Mesenchymal stem cell (in vitro differentiated cells and primary cell): Measurements from ENCODE around the gene CD72.
"Not testable (repeated sequence)": the region's sequence is repeated elsewhere in the genome, so short reads cannot be mapped to it uniquely, and the experiment has no call there.

Experiments used
- DNase-seq: peaks from one replicate; pipeline ENCODE4 v3.0.0-alpha.2; 2013
- H2AFZ ChIP-seq: one replicate; pipeline ENCODE4 v1.6.1; 2013; ENCODE audit warnings: low read depth, mild to moderate bottlenecking, control low read depth, inconsistent platforms, low read length, moderate library complexity
- H2AK5ac ChIP-seq: 2 replicates; pipeline ENCODE4 v1.6.1; 2013; ENCODE audit warnings: low read length, moderate library complexity, mild to moderate bottlenecking, inconsistent platforms; ENCODE audit not compliant: severe bottlenecking
- H2BK120ac ChIP-seq: one replicate; pipeline ENCODE4 v1.6.1; 2013; ENCODE audit warnings: low read depth, mild to moderate bottlenecking, inconsistent platforms, low read length, moderate library complexity
- H2BK12ac ChIP-seq, 2 experiments: one replicate each; pipeline ENCODE4 v1.6.1; 2013; ENCODE audit warnings: inconsistent platforms in 2 of 2, low read length in 2 of 2, mild to moderate bottlenecking in 2 of 2, moderate library complexity in 2 of 2, control low read depth in 1 of 2
- H2BK15ac ChIP-seq: one replicate; pipeline ENCODE4 v1.6.1; 2013; ENCODE audit warnings: mild to moderate bottlenecking, low read depth, inconsistent platforms; ENCODE audit not compliant: poor library complexity, severe bottlenecking
- H2BK5ac ChIP-seq: 2 replicates; pipeline ENCODE4 v1.6.1; 2013; ENCODE audit warnings: low read depth, mild to moderate bottlenecking, low read length, control low read depth, inconsistent platforms; ENCODE audit not compliant: poor library complexity, severe bottlenecking
- H3K14ac ChIP-seq, 2 experiments: one replicate each; pipeline ENCODE4 v1.6.1; 2013; ENCODE audit warnings: inconsistent platforms in 2 of 2, low read length in 2 of 2, control low read depth in 1 of 2, mild to moderate bottlenecking in 1 of 2, moderate library complexity in 1 of 2
- H3K18ac ChIP-seq, 2 experiments: one replicate each; pipeline ENCODE4 v1.6.1; 2013; ENCODE audit warnings: inconsistent platforms in 2 of 2, low read length in 2 of 2, control low read depth in 1 of 2, low read depth in 1 of 2, mild to moderate bottlenecking in 1 of 2
- H3K23ac ChIP-seq, 2 experiments: one replicate each; pipeline ENCODE4 v1.6.1; 2013; ENCODE audit warnings: inconsistent platforms in 2 of 2, low read length in 2 of 2, mild to moderate bottlenecking in 2 of 2, moderate library complexity in 2 of 2, control low read depth in 1 of 2
- H3K27ac ChIP-seq: 2 replicates; pipeline ENCODE4 v1.5.1; 2013; ENCODE audit warnings: mild to moderate bottlenecking, moderate library complexity, low read length, control low read depth, inconsistent platforms; ENCODE audit not compliant: poor library complexity, severe bottlenecking
- H3K27me3 ChIP-seq, 2 experiments: 2 replicates each; pipeline versions ENCODE4 v1.6.1 to v1.7.0; 2013; ENCODE audit warnings: low read length in 2 of 2, mild to moderate bottlenecking in 2 of 2, moderate library complexity in 2 of 2, control low read depth in 1 of 2, inconsistent platforms in 1 of 2; ENCODE audit not compliant: control insufficient read depth in 1 of 2, insufficient read depth in 1 of 2
- H3K36me3 ChIP-seq, 2 experiments: 2 replicates each; pipeline versions ENCODE4 v1.6.1 to v1.7.0; 2013; ENCODE audit warnings: low read length in 2 of 2, control low read depth in 1 of 2, inconsistent platforms in 1 of 2, low read depth in 1 of 2, mild to moderate bottlenecking in 1 of 2; ENCODE audit not compliant: insufficient read depth in 2 of 2, control insufficient read depth in 1 of 2
- H3K4ac ChIP-seq, 2 experiments: one replicate each; pipeline ENCODE4 v1.6.1; 2013; ENCODE audit warnings: inconsistent platforms in 2 of 2, low read length in 2 of 2, mild to moderate bottlenecking in 2 of 2, moderate library complexity in 2 of 2, control low read depth in 1 of 2, low read depth in 1 of 2
- H3K4me1 ChIP-seq: 2 replicates; pipeline ENCODE4 v1.6.1; 2013; ENCODE audit warnings: low read depth, low read length, control low read depth; ENCODE audit not compliant: control insufficient read depth, insufficient read depth
- H3K4me2 ChIP-seq: 2 replicates; pipeline ENCODE4 v1.6.1; 2013; ENCODE audit warnings: low read length, mild to moderate bottlenecking, inconsistent platforms; ENCODE audit not compliant: poor library complexity, severe bottlenecking
- H3K4me3 ChIP-seq, 2 experiments: 2 replicates each; pipeline versions ENCODE4 v1.5.1 to v1.7.0; 2013; ENCODE audit warnings: low read length in 2 of 2, mild to moderate bottlenecking in 2 of 2, control low read depth in 1 of 2, low read depth in 1 of 2; ENCODE audit not compliant: insufficient read depth in 1 of 2
- H3K79me1 ChIP-seq: replicated peaks from 2 replicates; pipeline ENCODE4 v1.6.1; 2013; ENCODE audit warnings: mild to moderate bottlenecking, control low read depth, low read length, inconsistent platforms; ENCODE audit not compliant: poor library complexity, severe bottlenecking
- H3K9ac ChIP-seq: 2 replicates; pipeline ENCODE4 v1.7.0; 2013; ENCODE audit warnings: mild to moderate bottlenecking, low read length, moderate library complexity
- H3K9me3 ChIP-seq: 2 replicates; pipeline ENCODE4 v1.7.0; 2013; ENCODE audit warnings: mild to moderate bottlenecking, low read length; ENCODE audit not compliant: control insufficient read depth
- H4K8ac ChIP-seq: one replicate; pipeline ENCODE4 v1.6.1; 2013; ENCODE audit warnings: inconsistent platforms, mild to moderate bottlenecking, low read length, moderate library complexity
- H4K91ac ChIP-seq: one replicate; pipeline ENCODE4 v1.6.1; 2013; ENCODE audit warnings: mild to moderate bottlenecking, low read length, inconsistent platforms
- WGBS: methylation state at CpG from one replicate; pipeline ENCODE4 v1.1.7; 2013; ENCODE audit warnings: mixed read lengths; 5-methylcytosine and 5-hydroxymethylcytosine counted together

CD72 gene

DNA sequence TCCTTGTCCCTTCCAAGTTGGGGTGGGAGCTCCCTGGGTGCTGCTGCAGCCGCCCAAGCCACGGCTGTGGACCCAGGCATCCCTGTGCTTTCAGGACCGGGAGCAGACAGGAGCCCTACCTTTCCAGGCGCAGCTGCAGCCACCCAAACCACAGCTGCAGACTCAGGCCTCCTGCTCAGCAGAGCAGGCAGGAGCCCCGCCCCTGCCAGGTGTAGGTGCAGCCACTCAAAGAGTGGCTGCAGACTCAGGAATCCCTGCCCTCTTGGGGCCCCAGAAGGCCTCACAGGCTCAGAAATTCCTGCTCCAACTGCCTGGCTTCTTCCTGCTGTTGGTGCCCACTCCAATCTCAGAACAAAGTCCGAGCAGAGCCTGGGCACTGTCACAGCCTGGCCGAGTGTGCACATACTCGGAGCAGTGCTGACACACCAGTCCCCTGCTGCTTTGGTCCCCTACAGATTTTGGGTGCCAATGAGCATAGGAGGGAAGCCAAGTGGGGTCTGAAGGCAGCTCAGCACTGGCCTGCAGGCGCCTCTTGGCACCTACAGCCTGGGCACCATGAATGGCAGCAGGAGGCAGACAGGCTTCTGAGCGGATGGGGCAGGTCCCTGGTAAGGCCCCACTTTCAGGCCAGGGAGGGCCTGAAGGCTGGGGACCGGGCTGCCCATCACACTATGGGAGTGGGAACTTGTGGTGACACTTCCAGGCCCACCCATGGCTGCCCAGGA, 19.2 kb downstream of the CD72 start:
- H2AFZ ChIP-seq, result no peak overlapping the region
- H3K4me3 ChIP-seq, result no peak overlapping the region
- H3K27me3 ChIP-seq, result no peaks in the 10 kb centered on the region
- no peak for DNase-seq
- no peaks in the 10 kb centered on the region for H3K79me1 ChIP-seq
- H2BK5ac ChIP-seq, result no peak overlapping the region
- peaks cover 0 to 3% of the 10 kb centered on the region in 2 experiments for H3K36me3 ChIP-seq
- 86% methylated on average over 11 of the region's 11 CpGs for WGBS
- peaks cover 10% of the 10 kb centered on the region for H3K9me3 ChIP-seq
- peaks cover 7% of the 10 kb centered on the region for H3K4me1 ChIP-seq
- no peak overlapping the region for H2BK12ac ChIP-seq
- H2AK5ac ChIP-seq, result no peak overlapping the region
- no peak overlapping the region for H3K4ac ChIP-seq
- peak overlapping the region; percentile 11 for H4K91ac ChIP-seq
- H3K14ac ChIP-seq, result peak overlapping the region in 1 of 2 experiments; percentile 24
- H3K18ac ChIP-seq, result no peak overlapping the region
- H2BK15ac ChIP-seq, result no peak overlapping the region
- no peak overlapping the region for H3K4me2 ChIP-seq
- no peak overlapping the region for H2BK120ac ChIP-seq
- no peak overlapping the region for H3K9ac ChIP-seq
- H4K8ac ChIP-seq, result no peak overlapping the region
- no peak overlapping the region for H3K23ac ChIP-seq
- H3K27ac ChIP-seq, result no peak overlapping the region

DNA sequence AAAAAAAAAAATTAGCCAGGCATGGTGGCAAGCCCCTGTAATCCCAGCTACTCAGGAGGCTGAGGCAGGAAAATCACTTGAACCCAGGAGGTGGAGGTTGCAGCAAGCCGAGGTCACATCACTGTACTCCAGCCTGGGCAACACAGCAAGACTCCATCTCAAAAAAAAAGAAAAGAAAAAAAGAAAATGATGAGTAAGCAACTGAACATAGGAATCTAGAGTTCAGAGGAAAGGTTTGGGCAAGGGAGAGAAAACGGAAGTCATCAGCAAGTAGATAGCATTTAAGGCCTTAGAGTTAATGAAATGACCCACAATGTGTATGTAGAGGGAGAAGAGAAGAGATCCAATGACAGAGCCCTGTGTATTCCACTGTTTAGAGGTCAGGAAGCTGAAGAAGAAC, 21.3 kb downstream of the CD72 start:
- not testable (repeated sequence) for H4K8ac ChIP-seq, H3K79me1 ChIP-seq, H3K4me1 ChIP-seq, H2BK5ac ChIP-seq, H3K27me3 ChIP-seq, H3K4me3 ChIP-seq, H3K14ac ChIP-seq, H2BK15ac ChIP-seq, H3K4me2 ChIP-seq, H3K36me3 ChIP-seq, H2BK120ac ChIP-seq, H3K4ac ChIP-seq, H3K18ac ChIP-seq, H4K91ac ChIP-seq, H3K27ac ChIP-seq, H3K23ac ChIP-seq, H2AFZ ChIP-seq, H2BK12ac ChIP-seq, H3K9ac ChIP-seq, H2AK5ac ChIP-seq, DNase-seq
- H3K9me3 ChIP-seq, result peaks cover 27% of the 10 kb centered on the region
- WGBS, result 88% methylated on average over 1 of the region's 2 CpGs

DNA sequence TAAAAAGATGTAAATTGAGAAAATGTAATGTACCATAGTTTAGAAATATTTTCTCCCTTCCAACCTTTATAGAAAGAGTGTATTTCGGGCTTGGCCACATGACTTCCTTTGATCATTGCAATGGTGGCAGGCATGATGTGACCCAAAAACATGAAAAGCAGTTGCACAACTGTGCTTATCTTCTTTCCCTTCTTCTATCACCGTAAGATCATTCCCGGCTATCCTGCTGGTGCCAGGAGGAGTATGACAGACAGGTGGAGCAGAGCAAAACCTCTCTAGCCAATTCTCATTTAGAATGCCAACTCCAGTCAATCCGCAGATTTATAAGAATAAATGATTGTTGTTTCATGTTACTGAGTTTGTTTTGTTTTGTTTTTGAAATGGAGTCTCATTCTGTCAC, 23.7 kb downstream of the CD72 start:
- H2BK120ac ChIP-seq, result no peak overlapping the region
- no peak overlapping the region for H3K14ac ChIP-seq
- peaks cover 32% of the 10 kb centered on the region for H3K9me3 ChIP-seq
- H3K18ac ChIP-seq, result no peak overlapping the region
- H3K9ac ChIP-seq, result no peak overlapping the region
- no peak overlapping the region for H4K8ac ChIP-seq
- H3K79me1 ChIP-seq, result no peaks in the 10 kb centered on the region
- no peak overlapping the region for H3K4me3 ChIP-seq
- no peak overlapping the region for H3K27ac ChIP-seq
- peaks cover 0 to 3% of the 10 kb centered on the region in 2 experiments for H3K36me3 ChIP-seq
- 94% methylated on average over 3 of the region's 4 CpGs for WGBS
- H3K27me3 ChIP-seq, result peaks cover 0 to 3% of the 10 kb centered on the region in 2 experiments
- no peak overlapping the region for H2AFZ ChIP-seq
- H4K91ac ChIP-seq, result no peak overlapping the region
- no peak overlapping the region for H3K4me2 ChIP-seq
- H3K4me1 ChIP-seq, result peaks cover 2% of the 10 kb centered on the region
- no peak overlapping the region for H2AK5ac ChIP-seq
- H3K23ac ChIP-seq, result no peak overlapping the region
- no peak overlapping the region for H2BK12ac ChIP-seq
- H2BK5ac ChIP-seq, result no peak overlapping the region
- no peak overlapping the region for H3K4ac ChIP-seq
- DNase-seq, result no peak
- no peak overlapping the region for H2BK15ac ChIP-seq

GRCh38 chr9:35593581-35593980, 24.6 kb downstream of the CD72 start:
- Histone ChIP-seq H2BK12ac (no peak overlapping the region), H4K8ac (no peak overlapping the region), H3K27ac (no peak overlapping the region), H2AFZ (no peak overlapping the region), H4K91ac (no peak overlapping the region), H2BK15ac (no peak overlapping the region), H3K9me3 (peaks cover 32% of the 10 kb centered on the region), H3K4me1 (no peaks in the 10 kb centered on the region), H3K36me3 (no peaks in the 10 kb centered on the region), H3K23ac (no peak overlapping the region), H3K14ac (no peak overlapping the region), H3K4ac (no peak overlapping the region), H2AK5ac (no peak overlapping the region), H2BK5ac (no peak overlapping the region), H3K4me3 (peak overlapping the region in 1 of 2 experiments; percentile 40), H2BK120ac (no peak overlapping the region), H3K9ac (no peak overlapping the region), H3K79me1 (no peaks in the 10 kb centered on the region), H3K4me2 (no peak overlapping the region), H3K18ac (no peak overlapping the region), H3K27me3 (peaks cover 0 to 3% of the 10 kb centered on the region in 2 experiments)
- DNase-seq, result no peak
